ENCODE results near the gene BDKRB1. TPM values are rescaled to one million over a fixed set of nuclear protein-coding genes. Genes with fewer than 3 reads are reported as not detected.

The BDKRB1 gene
- total RNA-seq, 1 experiment from 2014 or later: 0.11 TPM

- no peak for TF ChIP-seq ZNF317 (CRISPR knock-in tag; IDR thresholded peaks at IDR 0.05; ENCODE audit: borderline replicate concordance, low read depth)
- TF ChIP-seq OVOL2 (CRISPR knock-in tag; IDR thresholded peaks at IDR 0.05; ENCODE audit: borderline replicate concordance): no peak
- no peak for TF ChIP-seq SMAD4 (CRISPR knock-in tag; IDR thresholded peaks at IDR 0.05)
- no peak for TF ChIP-seq FOXP1 (CRISPR knock-in tag; IDR thresholded peaks at IDR 0.05; ENCODE audit: borderline replicate concordance)
These were observed 28.6 kb upstream of the BDKRB1 start (continued) for GRCh38 chr14:96227428-96227827.

GRCh38 chr14:96229315-96229714 is 26.7 kb upstream of the BDKRB1 start:
- peaks cover 18% of the 10 kb centered on the region for H3K4me1 Mint-ChIP-seq
- H3K9me3 Mint-ChIP-seq: peaks cover 17% of the 10 kb centered on the region
- ATAC-seq (no peak), DNase-seq (ENCODE audit: low spot score) (no peak)
- POLR2A ChIA-PET: no interaction called here
- H3K36me3 Mint-ChIP-seq: peaks cover 4% of the 10 kb centered on the region
- TF ChIP-seq CBFB (CRISPR knock-in tag; IDR thresholded peaks at IDR 0.05; ENCODE audit: low read depth) (no peak), ESRRA (CRISPR knock-in tag; IDR thresholded peaks at IDR 0.05; ENCODE audit: borderline replicate concordance) (no peak), MLX (CRISPR knock-in tag; IDR thresholded peaks at IDR 0.05) (no peak), OVOL2 (CRISPR knock-in tag; IDR thresholded peaks at IDR 0.05; ENCODE audit: borderline replicate concordance) (no peak), ZNF425 (CRISPR knock-in tag; conservative IDR thresholded peaks at IDR 0.05) (no peak), ZNF263 (CRISPR knock-in tag; IDR thresholded peaks at IDR 0.05; ENCODE audit: low read depth) (no peak), ZMAT4 (CRISPR knock-in tag; IDR thresholded peaks at IDR 0.05) (no peak), ZNF512 (CRISPR knock-in tag; IDR thresholded peaks at IDR 0.05; ENCODE audit: borderline replicate concordance) (no peak), MYBL2 (CRISPR knock-in tag; IDR thresholded peaks at IDR 0.05) (no peak), IRF1 (CRISPR knock-in tag; IDR thresholded peaks at IDR 0.05) (no peak), ZNF281 (CRISPR knock-in tag; IDR thresholded peaks at IDR 0.05) (no peak), ZNF138 (CRISPR knock-in tag; conservative IDR thresholded peaks at IDR 0.05) (no peak), NFATC4 (CRISPR knock-in tag; IDR thresholded peaks at IDR 0.05) (no peak), GRHL2 (CRISPR knock-in tag; IDR thresholded peaks at IDR 0.05; ENCODE audit: insufficient replicate concordance, severe bottlenecking) (no peak), ZNF396 (CRISPR knock-in tag; IDR thresholded peaks at IDR 0.05; ENCODE audit: borderline replicate concordance) (no peak), PREB (CRISPR knock-in tag; IDR thresholded peaks at IDR 0.05; ENCODE audit: borderline replicate concordance) (no peak), TEAD1 (CRISPR knock-in tag; IDR thresholded peaks at IDR 0.05) (no peak), JAZF1 (CRISPR knock-in tag; IDR thresholded peaks at IDR 0.05) (no peak), FOXP1 (CRISPR knock-in tag; IDR thresholded peaks at IDR 0.05; ENCODE audit: borderline replicate concordance) (no peak)
- CTCF ChIA-PET: no interaction called here
- no peak overlapping the region for H3K4me3 Mint-ChIP-seq
- H3K27ac Mint-ChIP-seq: no peak overlapping the region
- H3K27me3 Mint-ChIP-seq (ENCODE audit: low read depth): peaks cover 6% of the 10 kb centered on the region; the same call in 1 of the 2 replicates

Data from WTC11 (cell line).